GM10266 (cell line): ENCODE measurements around the gene AGBL5.

Source experiments
- DNase-seq: peaks from one replicate; pipeline ENCODE4 v3.0.0; 2012; ENCODE audit errors: extremely low spot score
- CTCF ChIP-seq: IDR thresholded peaks from 2 replicates; pipeline ENCODE4 v1.5.1; 2012; ENCODE audit warnings: mild to moderate bottlenecking, low read depth; ENCODE audit not compliant: control insufficient read depth, insufficient read depth; ENCODE audit errors: missing control alignments

AGBL5 gene

GRCh38 chr2:27050996-27051901 lies at the start of gene AGBL5:
AGBL5 (plus strand) TSS chr2:27051668; CDS start chr2:27052959, 1,291 bp downstream.
- TF ChIP-seq CTCF = no peak
- DNase-seq = peak; percentile 100

- no peak for DNase-seq
- no peak for TF ChIP-seq CTCF
These were observed 49.5 kb upstream of the AGBL5 start for GRCh38 chr2:27001950-27002349.

GRCh38 chr2:27003007-27003406 lies 48.5 kb upstream of the AGBL5 start:
- no peak for DNase-seq
- TF ChIP-seq CTCF = no peak

GRCh38 chr2:27003857-27004256 lies 47.6 kb upstream of the AGBL5 start:
- DNase-seq = no peak
- no peak for TF ChIP-seq CTCF

- DNase-seq = no peak
- no peak for TF ChIP-seq CTCF
These were observed 44.7 kb upstream of the AGBL5 start for GRCh38 chr2:27006602-27007415.

- no peak for DNase-seq
- TF ChIP-seq CTCF = no peak
These were observed 43.8 kb upstream of the AGBL5 start for GRCh38 chr2:27007416-27008374.
